Activated CD8-positive, alpha-beta memory T cell treated with anti-CD3 and anti-CD28 coated beads, Interleukin-2, amount 10 ng/mL, durations not matched to agents 7 days and 5 days (primary cell): ENCODE data around the gene IQGAP2. TPM values are rescaled to one million over a fixed set of nuclear protein-coding genes. Genes with fewer than 3 reads are reported as not detected.

Experiments
- ATAC-seq: fragments of 150-1000 bp; cut with Tn5 transposase; one replicate; pipeline ENCODE4 v1.10.0; 2021; ENCODE audit warnings: moderate library complexity
- CTCF ChIA-PET: fragments of 350-600 bp; sonication (Branson Sonifier 250); formaldehyde crosslinking; loops from one replicate; lab custom pipeline; 2021; ENCODE audit warnings: antibody characterized with exemption; lab: Charles Lee
- DNase-seq: peaks from one replicate; pipeline ENCODE4 v3.0.0-alpha.2; 2020
- H3K27ac Mint-ChIP-seq: one replicate; pipeline ENCODE4 v1.8.0; 2021; ENCODE audit warnings: mild to moderate bottlenecking, mixed read lengths
- H3K27me3 Mint-ChIP-seq: one replicate; pipeline ENCODE4 v1.8.0; 2021; ENCODE audit warnings: mixed read lengths
- H3K36me3 Mint-ChIP-seq: one replicate; pipeline ENCODE4 v1.8.0; 2021; ENCODE audit warnings: mild to moderate bottlenecking, mixed read lengths
- H3K4me1 Mint-ChIP-seq: one replicate; pipeline ENCODE4 v1.8.0; 2021; ENCODE audit warnings: mixed read lengths
- H3K4me3 Mint-ChIP-seq: one replicate; pipeline ENCODE4 v1.8.0; 2021; ENCODE audit warnings: mild to moderate bottlenecking, moderate library complexity, mixed read lengths
- H3K9me3 Mint-ChIP-seq: one replicate; pipeline ENCODE4 v1.8.0; 2022; ENCODE audit warnings: low read depth, mixed read lengths
- total RNA-seq, 2 experiments: library from RNA; stranded (reverse); gene quantifications; one replicate each; pipeline ENCODE4 v1.2.3, GENCODE V29; 2021

Gene IQGAP2
- total RNA-seq, 2 experiments from 2014 or later, result 70.2 to 118 TPM

DNA sequence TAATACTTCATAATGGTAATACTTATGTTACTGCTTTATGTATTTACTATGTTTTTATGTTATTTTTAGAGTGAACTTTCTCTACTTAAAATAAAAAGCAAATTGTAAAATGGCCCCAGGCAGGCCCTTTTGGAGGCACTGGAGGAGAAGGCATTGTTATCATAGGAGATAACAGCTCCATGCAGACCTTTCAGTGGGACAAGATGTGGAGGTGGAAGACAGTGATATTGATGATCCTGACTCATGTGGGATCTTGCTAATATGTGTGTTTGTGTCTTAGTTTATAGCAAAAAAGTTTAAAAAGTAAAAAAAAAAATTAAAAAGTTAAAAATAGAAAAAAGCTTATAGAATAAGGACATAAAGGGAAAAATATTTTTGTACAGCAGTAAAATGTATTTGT, 74.5 kb downstream of the IQGAP2 start:
- no peak overlapping the region for H3K4me3 Mint-ChIP-seq
- no peak overlapping the region for H3K27ac Mint-ChIP-seq
- DNase-seq (no peak), ATAC-seq (no peak)
- H3K36me3 Mint-ChIP-seq, result peaks cover 18% of the 10 kb centered on the region
- H3K27me3 Mint-ChIP-seq, result no peaks in the 10 kb centered on the region
- peaks cover 34% of the 10 kb centered on the region for H3K4me1 Mint-ChIP-seq
- H3K9me3 Mint-ChIP-seq, result no peaks in the 10 kb centered on the region
- CTCF ChIA-PET, result no interaction called here

DNA sequence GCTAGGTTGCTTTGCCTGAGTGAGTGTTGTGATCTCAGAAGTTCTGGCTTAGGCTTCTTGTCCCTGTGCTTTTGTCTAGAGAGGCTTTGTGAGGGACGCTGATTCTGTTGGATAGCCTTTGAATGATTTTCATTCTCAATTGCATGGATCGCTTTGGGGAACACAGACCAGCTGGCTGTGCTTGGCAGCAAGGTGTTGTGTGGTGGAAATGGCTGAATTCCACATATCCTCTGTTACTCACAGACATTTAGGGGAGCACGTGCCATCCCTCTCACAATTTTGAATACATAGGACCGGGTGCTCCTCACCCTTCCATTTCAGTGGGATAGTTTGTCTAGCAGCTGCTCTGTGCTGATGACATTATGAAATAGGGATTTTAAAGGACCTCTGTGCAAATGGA, 76.2 kb downstream of the IQGAP2 start:
- Mint-ChIP-seq H3K9me3 (no peaks in the 10 kb centered on the region), H3K36me3 (peaks cover 12% of the 10 kb centered on the region), H3K27ac (no peak overlapping the region), H3K27me3 (no peaks in the 10 kb centered on the region), H3K4me3 (no peak overlapping the region), H3K4me1 (peaks cover 18% of the 10 kb centered on the region)
- no peak for DNase-seq
- no peak for ATAC-seq
- CTCF ChIA-PET, result no interaction called here

DNA sequence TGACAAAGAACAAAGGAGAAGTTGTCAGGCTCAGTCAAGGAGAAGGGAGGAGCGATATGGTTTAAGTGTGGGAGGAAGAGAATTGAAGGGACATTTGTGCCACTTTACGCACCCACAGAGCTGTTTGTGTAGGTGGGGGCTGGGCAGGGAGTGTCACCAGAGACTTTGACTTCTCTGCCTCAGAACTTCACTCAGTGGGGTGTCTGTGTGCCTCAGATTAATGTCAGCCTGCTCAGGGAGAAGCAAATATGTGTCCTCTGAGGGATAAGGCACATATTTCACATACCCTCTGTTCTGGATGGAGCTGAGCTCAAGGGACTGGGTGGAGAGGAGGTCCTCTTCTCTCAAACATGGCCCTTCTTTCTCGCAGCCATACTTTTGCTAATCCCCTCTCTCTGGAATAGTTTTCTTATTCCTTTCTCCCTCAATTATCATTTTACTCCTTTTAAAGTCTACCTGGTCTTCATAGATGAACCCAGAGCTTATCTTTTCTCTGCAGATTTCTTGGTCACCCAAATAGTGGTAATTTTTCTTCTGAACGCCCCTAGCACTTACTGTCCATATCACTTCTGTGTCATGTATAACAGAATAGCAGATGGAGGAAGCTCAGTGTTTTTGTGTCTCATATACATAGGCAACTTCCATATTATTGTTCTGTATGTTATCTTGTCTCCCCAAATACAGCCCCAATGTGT, 77.0 kb downstream of the IQGAP2 start:
- no peaks in the 10 kb centered on the region for H3K9me3 Mint-ChIP-seq
- CTCF ChIA-PET, result interaction anchor here (0.9 kb wide), 1 partner anchor 24 kb away, joined by 3 read pairs; no protein-coding TSS in a partner anchor
- peaks cover 12% of the 10 kb centered on the region for H3K36me3 Mint-ChIP-seq

DNA sequence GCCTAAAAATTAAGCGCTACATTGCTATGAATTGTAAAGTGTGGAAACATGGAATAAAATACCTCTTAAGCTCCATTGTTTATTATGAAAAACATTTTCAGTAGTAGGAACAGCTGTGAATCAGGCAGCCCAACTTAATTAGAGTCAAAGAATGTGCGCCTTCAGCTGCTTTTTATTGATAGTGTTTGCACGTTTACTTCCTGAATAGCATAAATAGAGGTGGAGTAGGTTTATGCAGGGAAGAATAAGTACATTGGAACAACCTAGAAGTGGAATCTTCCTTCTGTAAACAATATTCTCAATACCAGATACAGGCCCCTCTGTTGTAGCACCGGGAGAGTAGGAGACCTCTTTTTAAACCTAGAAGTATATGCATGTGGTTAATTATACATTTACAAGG, 79.9 kb downstream of the IQGAP2 start:
- peaks cover 1% of the 10 kb centered on the region for H3K4me1 Mint-ChIP-seq
- no peak overlapping the region for H3K4me3 Mint-ChIP-seq
- ATAC-seq (no peak), DNase-seq (no peak)
- CTCF ChIA-PET, result no interaction called here
- no peak overlapping the region for H3K27ac Mint-ChIP-seq
- H3K27me3 Mint-ChIP-seq, result no peaks in the 10 kb centered on the region
- no peaks in the 10 kb centered on the region for H3K9me3 Mint-ChIP-seq
- H3K36me3 Mint-ChIP-seq, result peaks cover 4% of the 10 kb centered on the region

More for the DNA sequence above, 77.0 kb downstream of the IQGAP2 start:
- Mint-ChIP-seq H3K27ac (no peak overlapping the region), H3K27me3 (no peaks in the 10 kb centered on the region), H3K4me3 (no peak overlapping the region), H3K4me1 (peaks cover 12% of the 10 kb centered on the region)
- ATAC-seq (no peak), DNase-seq (no peak)

DNA sequence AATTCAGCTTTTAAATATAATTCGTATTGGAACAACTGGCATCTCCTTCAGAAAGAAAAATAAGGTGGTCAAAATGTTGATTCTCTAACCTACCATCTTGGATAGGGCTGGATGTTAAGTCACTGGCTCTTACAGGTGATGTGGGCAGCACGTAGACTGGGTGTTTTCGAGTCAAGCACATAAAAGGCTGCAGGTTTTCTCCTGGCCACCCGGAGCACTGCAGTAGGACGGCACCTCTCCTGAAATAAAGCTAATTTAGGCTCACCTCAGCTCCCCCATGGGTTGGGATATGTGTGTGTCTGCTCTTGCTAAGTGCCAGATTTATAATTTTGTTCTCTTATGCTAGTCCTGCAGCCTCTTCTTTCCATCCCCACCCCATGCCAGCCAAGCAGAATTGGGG, 80.3 kb downstream of the IQGAP2 start:
- Mint-ChIP-seq H3K4me1 (peaks cover 1% of the 10 kb centered on the region), H3K4me3 (no peak overlapping the region), H3K36me3 (peaks cover 4% of the 10 kb centered on the region), H3K27ac (no peak overlapping the region), H3K27me3 (no peaks in the 10 kb centered on the region), H3K9me3 (no peaks in the 10 kb centered on the region)
- no peak for ATAC-seq
- DNase-seq, result no peak
- CTCF ChIA-PET, result no interaction called here

DNA sequence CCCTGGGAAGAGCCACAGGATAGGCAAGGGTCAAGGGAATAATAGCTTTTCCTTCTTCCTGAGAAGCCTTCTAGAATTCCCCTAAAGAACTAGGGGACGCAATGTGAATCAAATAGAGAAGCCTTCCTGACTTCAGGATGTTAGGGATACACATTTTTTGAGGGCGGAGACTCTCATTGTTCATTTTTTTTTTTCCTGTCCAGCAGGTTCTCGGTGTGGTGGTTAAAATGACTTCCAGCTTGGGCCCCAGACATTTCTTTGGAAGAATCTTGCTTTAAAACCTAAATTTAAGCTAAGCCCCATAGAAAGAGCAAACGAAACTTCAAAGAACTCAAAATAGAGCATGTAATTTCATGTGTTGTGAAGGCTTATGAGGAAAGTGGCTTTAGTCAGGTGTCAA, 80.8 kb downstream of the IQGAP2 start:
- Mint-ChIP-seq H3K36me3 (peaks cover 4% of the 10 kb centered on the region), H3K27me3 (no peaks in the 10 kb centered on the region), H3K27ac (no peak overlapping the region), H3K9me3 (no peaks in the 10 kb centered on the region), H3K4me3 (no peak overlapping the region), H3K4me1 (peaks cover 1% of the 10 kb centered on the region)
- ATAC-seq (no peak), DNase-seq (no peak)
- CTCF ChIA-PET, result no interaction called here

DNA sequence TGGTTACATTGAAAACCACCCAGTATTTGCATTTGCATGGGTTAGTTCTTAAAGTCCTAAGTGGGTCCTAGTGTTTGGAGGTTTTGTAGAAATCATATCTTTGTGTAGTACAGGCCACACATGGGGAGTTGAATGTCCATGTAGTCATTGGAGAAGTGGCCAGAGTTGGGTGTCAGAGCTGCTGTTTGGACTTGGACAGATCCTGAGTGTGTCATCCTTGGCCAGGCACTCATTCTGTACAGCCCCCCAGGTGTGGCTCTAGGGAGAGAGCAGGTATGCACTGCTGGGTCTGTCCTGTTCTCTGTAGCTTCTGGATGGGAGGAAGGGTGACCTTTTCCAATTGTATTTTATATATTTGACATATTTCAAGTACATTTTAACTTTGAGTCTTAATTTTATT, 82.4 kb downstream of the IQGAP2 start:
- Mint-ChIP-seq H3K4me3 (no peak overlapping the region), H3K36me3 (peaks cover 7% of the 10 kb centered on the region), H3K4me1 (peaks cover 6% of the 10 kb centered on the region), H3K27ac (no peak overlapping the region), H3K9me3 (no peaks in the 10 kb centered on the region), H3K27me3 (no peaks in the 10 kb centered on the region)
- CTCF ChIA-PET, result no interaction called here
- no peak for DNase-seq
- ATAC-seq, result no peak

DNA sequence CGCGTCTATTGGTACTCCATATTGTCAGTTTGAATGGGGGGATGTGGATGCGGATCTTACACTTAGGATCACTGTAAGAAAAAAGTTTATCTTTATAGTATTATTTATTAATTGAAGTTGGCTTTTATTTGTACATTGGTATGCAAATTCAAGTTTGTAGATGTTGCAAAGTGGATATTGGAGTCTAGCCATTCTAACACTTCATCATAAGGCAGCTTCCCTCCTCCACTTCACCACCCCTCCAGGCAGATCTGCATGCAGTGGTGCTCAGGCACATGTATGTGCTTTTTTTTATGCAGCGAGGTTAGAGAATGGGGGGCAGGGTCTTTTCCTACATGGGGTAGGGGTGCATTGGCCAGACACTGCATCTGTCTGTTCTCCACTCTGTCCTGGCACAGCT, 84.3 kb downstream of the IQGAP2 start:
- no peak for DNase-seq
- Mint-ChIP-seq H3K4me1 (peaks cover 12% of the 10 kb centered on the region), H3K36me3 (peaks cover 11% of the 10 kb centered on the region), H3K27ac (no peak overlapping the region), H3K9me3 (no peaks in the 10 kb centered on the region), H3K4me3 (no peak overlapping the region), H3K27me3 (no peaks in the 10 kb centered on the region)
- no peak for ATAC-seq
- CTCF ChIA-PET, result no interaction called here

DNA sequence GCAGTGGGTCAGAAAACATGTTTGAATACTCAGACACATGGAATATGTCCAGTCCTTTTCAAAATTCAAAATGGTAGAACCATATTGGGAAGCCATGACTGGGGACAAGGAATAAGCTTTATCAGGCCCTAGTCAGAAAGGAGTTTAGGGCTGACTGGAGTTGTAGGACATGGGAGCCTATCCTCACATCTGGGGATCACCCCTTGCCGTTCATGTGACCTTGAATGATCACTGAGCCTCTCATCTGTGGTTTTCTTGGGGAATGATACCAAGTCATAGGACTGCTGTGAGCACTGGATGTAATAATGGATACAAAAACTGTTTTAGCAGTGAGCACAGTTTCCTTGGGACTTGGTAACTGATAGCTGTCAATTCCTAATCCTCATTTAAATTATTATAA, 84.7 kb downstream of the IQGAP2 start:
- Mint-ChIP-seq H3K27me3 (no peaks in the 10 kb centered on the region), H3K36me3 (peaks cover 11% of the 10 kb centered on the region), H3K4me3 (no peak overlapping the region), H3K27ac (no peak overlapping the region), H3K4me1 (peaks cover 12% of the 10 kb centered on the region), H3K9me3 (no peaks in the 10 kb centered on the region)
- CTCF ChIA-PET, result no interaction called here
- DNase-seq (no peak), ATAC-seq (no peak)

DNA sequence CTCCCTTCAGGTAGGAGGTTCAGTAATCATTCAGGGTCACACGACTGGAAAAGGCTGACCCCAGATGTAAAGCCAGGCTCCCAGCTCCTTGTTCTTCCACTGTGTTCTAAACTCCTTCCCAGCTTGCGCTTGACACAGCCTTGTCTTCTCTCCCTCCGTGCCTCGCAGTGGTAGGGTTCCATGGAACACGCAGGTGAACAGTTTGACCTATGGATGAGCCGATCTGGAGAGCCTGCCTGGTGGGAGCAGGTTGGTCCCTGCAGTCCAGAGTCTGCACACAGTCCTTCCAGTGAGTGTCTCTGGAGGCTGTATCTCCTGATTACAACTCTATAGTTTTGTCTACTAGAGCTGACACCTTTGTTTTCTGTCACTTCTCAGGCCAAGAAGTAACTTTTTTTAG, 85.9 kb downstream of the IQGAP2 start:
- H3K36me3 Mint-ChIP-seq, result peaks cover 11% of the 10 kb centered on the region
- H3K27me3 Mint-ChIP-seq, result no peaks in the 10 kb centered on the region
- H3K9me3 Mint-ChIP-seq, result no peaks in the 10 kb centered on the region
- no peak overlapping the region for H3K4me3 Mint-ChIP-seq
- peaks cover 12% of the 10 kb centered on the region for H3K4me1 Mint-ChIP-seq
- ATAC-seq (no peak), DNase-seq (no peak)
- no peak overlapping the region for H3K27ac Mint-ChIP-seq
- CTCF ChIA-PET, result no interaction called here

DNA sequence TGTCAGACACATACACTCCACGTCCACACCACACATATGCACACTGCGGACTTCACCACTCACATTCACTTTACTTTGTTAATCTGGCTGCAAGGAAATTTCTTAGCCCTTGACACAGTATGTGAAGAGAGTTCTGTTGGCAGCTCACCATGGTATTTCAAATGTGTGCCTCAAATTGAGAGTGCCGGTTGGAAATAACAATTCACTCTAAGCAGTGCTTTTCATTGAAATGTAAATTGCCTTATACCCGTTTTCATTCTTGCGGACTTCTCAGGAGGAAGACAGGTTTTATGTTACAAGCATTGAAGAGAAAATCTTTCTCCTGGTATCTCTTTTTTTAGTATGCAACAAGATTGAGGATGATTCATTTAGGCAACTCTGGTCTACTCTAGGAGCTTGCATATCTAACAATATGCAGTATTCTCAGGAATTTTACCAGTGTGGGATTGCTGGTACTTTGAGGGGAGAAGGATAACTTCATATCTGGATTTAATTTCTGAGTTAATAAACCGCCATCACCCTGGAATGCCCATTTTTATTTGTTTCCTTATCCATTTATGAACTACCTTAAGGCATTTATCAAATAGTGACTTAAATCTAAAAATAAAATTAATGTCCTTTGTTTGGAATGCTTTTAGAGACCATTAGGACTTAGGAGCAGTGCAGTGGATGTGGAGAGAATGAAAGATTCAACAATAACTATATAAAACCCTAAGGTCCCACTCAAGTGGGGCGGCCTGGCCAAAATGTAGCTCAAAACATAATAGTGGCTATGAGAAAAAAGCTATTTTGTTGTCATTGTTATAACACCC, 87.0 kb downstream of the IQGAP2 start:
- peaks cover 15% of the 10 kb centered on the region for H3K36me3 Mint-ChIP-seq
- CTCF ChIA-PET, result no interaction called here
- H3K4me3 Mint-ChIP-seq, result no peak overlapping the region
- DNase-seq (no peak), ATAC-seq (no peak)
- no peaks in the 10 kb centered on the region for H3K27me3 Mint-ChIP-seq
- no peak overlapping the region for H3K27ac Mint-ChIP-seq
- H3K4me1 Mint-ChIP-seq, result peaks cover 13% of the 10 kb centered on the region
- H3K9me3 Mint-ChIP-seq, result no peaks in the 10 kb centered on the region

DNA sequence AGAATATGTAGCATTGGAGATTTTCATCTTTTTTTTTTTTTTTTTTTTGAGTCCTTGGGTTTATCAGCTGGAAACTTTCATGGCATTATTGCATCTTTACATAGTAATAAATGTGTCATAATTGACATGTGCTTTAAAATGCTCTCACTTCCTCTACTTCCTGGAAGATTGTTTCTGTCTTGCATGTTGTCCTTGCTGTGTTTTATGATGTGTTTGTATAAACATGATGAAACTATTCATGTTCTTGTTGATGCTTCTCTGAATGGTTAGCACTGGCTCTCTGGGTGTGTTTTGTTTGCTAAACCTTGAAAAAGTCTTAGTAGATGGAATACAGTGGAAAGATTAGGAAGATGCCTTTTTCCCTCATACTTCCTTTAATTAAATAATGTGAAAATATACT, 87.9 kb downstream of the IQGAP2 start:
- ATAC-seq (no peak), DNase-seq (no peak)
- H3K9me3 Mint-ChIP-seq, result no peaks in the 10 kb centered on the region
- H3K27me3 Mint-ChIP-seq, result no peaks in the 10 kb centered on the region
- peaks cover 16% of the 10 kb centered on the region for H3K4me1 Mint-ChIP-seq
- peaks cover 17% of the 10 kb centered on the region for H3K36me3 Mint-ChIP-seq
- no peak overlapping the region for H3K4me3 Mint-ChIP-seq
- no peak overlapping the region for H3K27ac Mint-ChIP-seq
- CTCF ChIA-PET, result no interaction called here

DNA sequence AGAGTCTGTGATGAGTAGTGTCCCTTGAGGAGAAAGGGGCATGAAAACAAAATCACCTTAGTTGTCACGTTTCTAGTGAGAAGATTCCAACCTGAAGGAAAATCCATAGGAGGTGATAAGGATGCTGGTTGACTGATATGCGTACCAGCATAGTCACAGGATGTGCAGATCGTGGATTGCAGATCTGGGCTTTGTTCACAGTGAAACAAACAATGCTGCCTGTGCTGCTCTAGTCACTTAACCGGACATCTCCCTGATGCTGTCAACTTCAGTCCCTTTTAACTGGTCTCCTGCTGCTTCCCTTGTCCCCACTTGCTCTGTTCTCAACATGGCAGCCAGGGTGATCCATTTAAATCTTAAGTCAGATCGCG, 89.7 kb downstream of the IQGAP2 start:
- Mint-ChIP-seq H3K9me3 (no peaks in the 10 kb centered on the region), H3K36me3 (peaks cover 19% of the 10 kb centered on the region), H3K4me1 (peaks cover 17% of the 10 kb centered on the region), H3K27ac (no peak overlapping the region), H3K4me3 (no peak overlapping the region), H3K27me3 (no peaks in the 10 kb centered on the region)
- ATAC-seq (no peak), DNase-seq (no peak)
- CTCF ChIA-PET, result no interaction called here

DNA sequence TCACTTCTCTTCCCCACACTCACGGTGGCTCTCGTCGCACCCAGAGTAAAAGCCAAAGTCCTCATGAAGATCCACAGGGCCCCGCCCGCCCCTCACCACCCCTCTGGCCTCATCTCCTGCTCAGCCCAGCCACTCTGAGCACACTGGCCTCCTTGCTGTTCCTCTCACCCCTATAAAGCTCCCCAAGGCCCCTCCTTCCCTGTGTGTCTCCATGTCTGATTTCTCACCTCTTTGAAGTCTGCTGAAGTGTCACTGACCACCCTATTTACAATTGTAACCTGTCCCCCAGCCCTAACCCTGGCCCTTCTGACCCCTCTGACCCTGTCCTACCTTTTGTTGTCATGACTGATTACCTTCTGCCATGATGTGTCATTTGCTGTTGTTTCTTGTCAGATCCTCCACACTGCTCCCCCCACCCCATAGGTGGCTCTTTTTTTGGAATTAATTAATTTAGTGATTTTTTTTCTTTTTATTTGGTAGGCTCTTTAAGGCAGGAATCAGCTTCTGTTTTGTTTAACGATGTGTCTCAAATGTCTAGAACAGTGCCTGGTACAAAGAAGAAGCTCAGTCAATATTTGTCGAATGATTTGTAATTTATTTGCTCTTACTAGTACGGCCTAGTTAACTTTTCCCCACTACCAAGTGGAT, 90.2 kb downstream of the IQGAP2 start:
- Mint-ChIP-seq H3K4me1 (peaks cover 17% of the 10 kb centered on the region), H3K4me3 (no peak overlapping the region), H3K27ac (no peak overlapping the region), H3K36me3 (peaks cover 20% of the 10 kb centered on the region), H3K9me3 (no peaks in the 10 kb centered on the region), H3K27me3 (no peaks in the 10 kb centered on the region)
- no peak for ATAC-seq
- CTCF ChIA-PET, result no interaction called here
- no peak for DNase-seq
